ENCODE results near the gene UBR4. TPM values are rescaled to one million over a fixed set of nuclear protein-coding genes. Genes with fewer than 3 reads are reported as not detected.

The UBR4 gene
- total and polyA plus RNA-seq, 11 donors: 44.8 to 150 (median 87.2) TPM

- H3K36me3 ChIP-seq: peaks cover 2 to 100% (median 99%) of the 10 kb centered on the region in 9 donors
- H3K9me3 ChIP-seq: no peaks in the 10 kb centered on the region
- DNase-seq: no peak
- WGBS, 4 donors: 88 to 92% (median 90%) methylated on average over 16 of the region's 16 CpGs
- H3K4me1 ChIP-seq: peaks cover 0 to 33% (median 14%) of the 10 kb centered on the region in 12 donors
- intact Hi-C loops (cut with DNase I): loop anchor here in 3 of 10 donors (5.0 to 10.0 kb wide), 3 partner anchors 65 to 175 kb away; partner anchors contain the start of gene ALDH4A1 (in 1 of the 3)
- TF ChIP-seq CTCF (IDR thresholded peaks at IDR 0.05) (no peak), POLR2A (IDR thresholded peaks at IDR 0.05) (no peak)
- peak overlapping the region in 2 of 12 donors; percentile 69 to 76 for H3K27ac ChIP-seq
- no peak overlapping the region for H3K4me3 ChIP-seq
- no peaks in the 10 kb centered on the region for H3K27me3 ChIP-seq
- ATAC-seq: no peak
Observed at GRCh38 chr1:19079541-19080472, 130.3 kb downstream of the UBR4 start.

DNA sequence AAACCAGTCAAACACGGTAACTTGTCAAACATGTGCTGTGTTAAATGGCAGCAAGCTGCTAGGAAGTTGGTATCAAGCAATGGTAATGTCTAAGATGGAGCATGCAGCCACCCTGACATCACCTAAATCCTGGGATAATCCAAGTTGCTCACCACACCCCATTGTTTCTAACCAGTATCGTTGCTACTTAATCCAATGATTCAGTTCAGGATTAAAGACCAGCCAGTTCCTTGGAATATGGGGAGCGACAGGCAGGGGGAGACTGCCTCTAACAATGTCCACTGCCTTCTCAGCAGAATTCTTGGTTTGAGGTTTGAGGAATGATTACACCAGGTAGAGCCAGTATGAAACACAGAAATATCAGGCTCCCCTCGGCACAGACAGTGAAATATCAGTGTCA, 131.5 kb downstream of the UBR4 start:
- no peaks in the 10 kb centered on the region for H3K9me3 ChIP-seq
- no peak for ATAC-seq
- WGBS, 4 donors: 92 to 97% (median 95%) methylated on average over 4 of the region's 4 CpGs
- intact Hi-C loops (cut with DNase I): loop anchor here in 1 of 10 donors (10.0 kb wide), 1 partner anchor 64 kb away; no protein-coding TSS in a partner anchor
- H3K36me3 ChIP-seq: peaks cover 0 to 100% (median 99%) of the 10 kb centered on the region in 9 donors
- no peaks in the 10 kb centered on the region for H3K27me3 ChIP-seq
- DNase-seq: no peak
- TF ChIP-seq POLR2A (IDR thresholded peaks at IDR 0.05) (no peak), CTCF (IDR thresholded peaks at IDR 0.05) (no peak)
- H3K4me3 ChIP-seq: no peak overlapping the region
- H3K4me1 ChIP-seq: peaks cover 0 to 42% (median 20%) of the 10 kb centered on the region in 12 donors
- no peak overlapping the region for H3K27ac ChIP-seq

- 89 to 94% (median 93%) methylated on average over 20 of the region's 20 CpGs for WGBS, 4 donors
Observed at GRCh38 chr1:19076841-19077616, 133.0 kb downstream of the UBR4 start.

More at GRCh38 chr1:19076841-19077616, 133.0 kb downstream of the UBR4 start:
- Histone ChIP-seq H3K27ac (no peak overlapping the region), H3K4me1 (peaks cover 0 to 47% (median 23%) of the 10 kb centered on the region in 12 donors), H3K4me3 (no peak overlapping the region), H3K9me3 (no peaks in the 10 kb centered on the region), H3K27me3 (no peaks in the 10 kb centered on the region), H3K36me3 (peaks cover 0 to 96% (median 93%) of the 10 kb centered on the region in 9 donors)
- ATAC-seq (no peak), DNase-seq (peak in 1 of 5 donors; percentile 4)
- no peak for TF ChIP-seq CTCF (IDR thresholded peaks at IDR 0.05)
- intact Hi-C loops (cut with DNase I): loop anchor here in 1 of 10 donors (10.0 kb wide), 1 partner anchor 62 kb away; no protein-coding TSS in a partner anchor
